Activated CD4-positive, alpha-beta T cell treated with anti-CD3 and anti-CD28 coated beads for 36 hours (primary cell): ENCODE data around the gene KCNAB1. TPM values are rescaled to one million over a fixed set of nuclear protein-coding genes. Genes with fewer than 3 reads are reported as not detected.
"Not testable (repeated sequence)": the region's sequence is repeated elsewhere in the genome, so short reads cannot be mapped to it uniquely, and the experiment has no call there.

Experiments
- ATAC-seq: fragments of 200-7000 bp; cut with Tn5 transposase; one replicate; pipeline ENCODE4 v1.10.0; 2021; ENCODE audit warnings: mild to moderate bottlenecking, moderate library complexity
- CTCF ChIA-PET: fragments of 350-600 bp; sonication (Branson Sonifier 250); formaldehyde crosslinking; loops from one replicate; lab custom pipeline; 2021; ENCODE audit warnings: antibody characterized with exemption; lab: Charles Lee
- POLR2A ChIA-PET: fragments of 350-600 bp; sonication (Branson Sonifier 250); formaldehyde crosslinking; loops from one replicate; lab custom pipeline; 2021; ENCODE audit warnings: antibody characterized with exemption, inconsistent platforms; lab: Charles Lee
- DNase-seq: peaks from one replicate; pipeline ENCODE4 v3.0.0-alpha.2; 2020
- H3K27ac Mint-ChIP-seq: one replicate; pipeline ENCODE4 v1.8.0; 2021; ENCODE audit warnings: mixed read lengths
- H3K27me3 Mint-ChIP-seq: one replicate; pipeline ENCODE4 v1.8.0; 2021; ENCODE audit warnings: mixed read lengths
- H3K36me3 Mint-ChIP-seq: one replicate; pipeline ENCODE4 v1.8.0; 2021; ENCODE audit warnings: low read depth, mixed read lengths
- H3K4me1 Mint-ChIP-seq: one replicate; pipeline ENCODE4 v1.8.0; 2021; ENCODE audit warnings: mixed read lengths
- H3K4me3 Mint-ChIP-seq: one replicate; pipeline ENCODE4 v1.8.0; 2021; ENCODE audit warnings: mild to moderate bottlenecking, moderate library complexity, mixed read lengths
- H3K9me3 Mint-ChIP-seq: one replicate; pipeline ENCODE4 v1.8.0; 2021; ENCODE audit warnings: low read depth, mixed read lengths
- intact Hi-C, 2 experiments: fragments of 100-400 bp; cut with DNase I in 1 of 2; cut with micrococcal nuclease in 1 of 2; formaldehyde crosslinking; loops; one replicate each; pipeline versions ENCODE4 v1.14.2 to v1.15.1; 2022 to 2024; cut with DNase I, micrococcal nuclease
- total RNA-seq, 2 experiments: library from RNA; stranded (reverse); gene quantifications; one replicate each; pipeline ENCODE4 v1.2.3, GENCODE V29; 2021

Gene KCNAB1
- total RNA-seq, 2 experiments from 2014 or later = not detected

GRCh38 chr3:156106721-156107373 is 13.5 kb upstream of the KCNAB1 start:
- intact Hi-C loops = no loop called here
- H3K4me1 Mint-ChIP-seq = no peaks in the 10 kb centered on the region
- ATAC-seq (no peak), DNase-seq (no peak)
- ChIA-PET POLR2A (no interaction called here), CTCF (no interaction called here)
- H3K36me3 Mint-ChIP-seq = no peaks in the 10 kb centered on the region
- H3K9me3 Mint-ChIP-seq = no peaks in the 10 kb centered on the region
- H3K27ac Mint-ChIP-seq = no peak overlapping the region
- no peak overlapping the region for H3K4me3 Mint-ChIP-seq
- peaks cover 5% of the 10 kb centered on the region for H3K27me3 Mint-ChIP-seq

GRCh38 chr3:156107504-156107903 is 12.9 kb upstream of the KCNAB1 start:
- H3K4me3 Mint-ChIP-seq = no peak overlapping the region
- CTCF ChIA-PET = no interaction called here
- no peaks in the 10 kb centered on the region for H3K4me1 Mint-ChIP-seq
- POLR2A ChIA-PET = no interaction called here
- no peak overlapping the region for H3K27ac Mint-ChIP-seq
- H3K9me3 Mint-ChIP-seq = no peaks in the 10 kb centered on the region
- H3K36me3 Mint-ChIP-seq = no peaks in the 10 kb centered on the region
- DNase-seq (no peak), ATAC-seq (no peak)
- intact Hi-C loops = no loop called here
- peaks cover 5% of the 10 kb centered on the region for H3K27me3 Mint-ChIP-seq

- Mint-ChIP-seq H3K36me3 (no peaks in the 10 kb centered on the region), H3K4me1 (no peaks in the 10 kb centered on the region), H3K9me3 (no peaks in the 10 kb centered on the region), H3K27me3 (peaks cover 6% of the 10 kb centered on the region), H3K27ac (no peak overlapping the region), H3K4me3 (no peak overlapping the region)
- ATAC-seq (no peak), DNase-seq (no peak)
- POLR2A ChIA-PET = no interaction called here
- CTCF ChIA-PET = no interaction called here
- intact Hi-C loops = no loop called here
Observed at GRCh38 chr3:156108616-156109015, 11.8 kb upstream of the KCNAB1 start.

GRCh38 chr3:156109989-156110388 is 10.4 kb upstream of the KCNAB1 start:
- Mint-ChIP-seq H3K27ac (no peak overlapping the region), H3K27me3 (peaks cover 11% of the 10 kb centered on the region), H3K4me3 (no peak overlapping the region), H3K36me3 (no peaks in the 10 kb centered on the region), H3K4me1 (no peaks in the 10 kb centered on the region), H3K9me3 (no peaks in the 10 kb centered on the region)
- ATAC-seq = no peak
- ChIA-PET CTCF (no interaction called here), POLR2A (no interaction called here)
- intact Hi-C loops = no loop called here
- DNase-seq = no peak

GRCh38 chr3:156126467-156126866 is 6.1 kb downstream of the KCNAB1 start:
- Mint-ChIP-seq H3K27me3 (peaks cover 4% of the 10 kb centered on the region), H3K9me3 (no peaks in the 10 kb centered on the region), H3K4me3 (no peak overlapping the region), H3K36me3 (no peaks in the 10 kb centered on the region), H3K4me1 (no peaks in the 10 kb centered on the region), H3K27ac (no peak overlapping the region)
- no peak for DNase-seq
- ChIA-PET CTCF (interaction anchor here (1.2 kb wide), 1 partner anchor 9 kb away, joined by 4 read pairs; no protein-coding TSS in a partner anchor), POLR2A (interaction anchor here (0.6 kb wide), 1 partner anchor 1031 kb away, joined by 3 read pairs; no protein-coding TSS in a partner anchor)
- no peak for ATAC-seq
- intact Hi-C loops = no loop called here

- no peak overlapping the region for H3K4me3 Mint-ChIP-seq
- POLR2A ChIA-PET = no interaction called here
Observed at GRCh38 chr3:156131241-156131640, 10.9 kb downstream of the KCNAB1 start.

GRCh38 chr3:156131799-156132198 is 11.4 kb downstream of the KCNAB1 start:
- Mint-ChIP-seq H3K9me3 (no peaks in the 10 kb centered on the region), H3K36me3 (no peaks in the 10 kb centered on the region), H3K4me3 (no peak overlapping the region), H3K4me1 (no peaks in the 10 kb centered on the region), H3K27ac (no peak overlapping the region), H3K27me3 (peaks cover 19% of the 10 kb centered on the region)
- ATAC-seq (no peak), DNase-seq (no peak)
- intact Hi-C loops = no loop called here
- CTCF ChIA-PET = interaction anchor here (0.6 to 0.7 kb wide), 3 partner anchors 176 to 977 kb away, joined by 3 read pairs; no protein-coding TSS in a partner anchor
- POLR2A ChIA-PET = no interaction called here

More at GRCh38 chr3:156131241-156131640, 10.9 kb downstream of the KCNAB1 start:
- ATAC-seq (no peak), DNase-seq (no peak)
- H3K4me1 Mint-ChIP-seq = no peaks in the 10 kb centered on the region
- intact Hi-C loops = no loop called here
- H3K9me3 Mint-ChIP-seq = no peaks in the 10 kb centered on the region
- peaks cover 16% of the 10 kb centered on the region for H3K27me3 Mint-ChIP-seq
- CTCF ChIA-PET = interaction anchor here (0.8 kb wide), 1 partner anchor 76 kb away, joined by 4 read pairs; no protein-coding TSS in a partner anchor
- no peaks in the 10 kb centered on the region for H3K36me3 Mint-ChIP-seq
- no peak overlapping the region for H3K27ac Mint-ChIP-seq

- ChIA-PET POLR2A (no interaction called here), CTCF (interaction anchor here (0.6 to 0.7 kb wide), 4 partner anchors 28 to 977 kb away, joined by 3 read pairs; no protein-coding TSS in a partner anchor)
- no peak overlapping the region for H3K4me3 Mint-ChIP-seq
- H3K27me3 Mint-ChIP-seq = peaks cover 22% of the 10 kb centered on the region
- H3K9me3 Mint-ChIP-seq = no peaks in the 10 kb centered on the region
- no peak overlapping the region for H3K27ac Mint-ChIP-seq
- DNase-seq (no peak), ATAC-seq (no peak)
- H3K4me1 Mint-ChIP-seq = no peaks in the 10 kb centered on the region
- intact Hi-C loops = no loop called here
- H3K36me3 Mint-ChIP-seq = no peaks in the 10 kb centered on the region
Observed at GRCh38 chr3:156132313-156132712, 11.9 kb downstream of the KCNAB1 start.

- ChIA-PET CTCF (no interaction called here), POLR2A (no interaction called here)
- Mint-ChIP-seq H3K27ac (no peak overlapping the region), H3K4me1 (no peaks in the 10 kb centered on the region), H3K9me3 (no peaks in the 10 kb centered on the region), H3K27me3 (peaks cover 25% of the 10 kb centered on the region), H3K4me3 (no peak overlapping the region), H3K36me3 (no peaks in the 10 kb centered on the region)
- no peak for DNase-seq
- intact Hi-C loops = no loop called here
- no peak for ATAC-seq
Observed at GRCh38 chr3:156133076-156133475, 12.7 kb downstream of the KCNAB1 start.

GRCh38 chr3:156135921-156136638 is 15.7 kb downstream of the KCNAB1 start:
- Mint-ChIP-seq H3K4me1 (no peaks in the 10 kb centered on the region), H3K4me3 (no peak overlapping the region), H3K27me3 (peaks cover 31% of the 10 kb centered on the region), H3K27ac (no peak overlapping the region), H3K36me3 (no peaks in the 10 kb centered on the region), H3K9me3 (no peaks in the 10 kb centered on the region)
- DNase-seq (peak; percentile 31), ATAC-seq (peak; percentile 86)
- intact Hi-C loops = no loop called here
- POLR2A ChIA-PET = no interaction called here
- CTCF ChIA-PET = interaction anchor here (1.3 kb wide), 1 partner anchor 10 kb away, joined by 4 read pairs; no protein-coding TSS in a partner anchor

GRCh38 chr3:156137397-156137796 is 17.0 kb downstream of the KCNAB1 start:
- H3K4me1 Mint-ChIP-seq, H3K27ac Mint-ChIP-seq, POLR2A ChIA-PET, intact Hi-C loops, H3K36me3 Mint-ChIP-seq, DNase-seq, H3K4me3 Mint-ChIP-seq, H3K9me3 Mint-ChIP-seq, ATAC-seq: not testable (repeated sequence)
- peaks cover 27% of the 10 kb centered on the region for H3K27me3 Mint-ChIP-seq
- CTCF ChIA-PET = interaction anchor here (1.4 kb wide), 1 partner anchor 14 kb away, joined by 5 read pairs; no protein-coding TSS in a partner anchor
